GM12873 (cell line): Measurements from ENCODE around the gene JKAMP.

Experiments used
- CTCF ChIP-seq: IDR thresholded peaks from 2 replicates; pipeline ENCODE4 v1.5.1; 2012; ENCODE audit warnings: low read depth, mild to moderate bottlenecking, moderate library complexity, low read length, control low read depth; ENCODE audit not compliant: insufficient read depth; ENCODE audit errors: missing control alignments

The JKAMP gene

GRCh38 chr14:59465316-59466135, 18.8 kb upstream of the JKAMP start, which contains the start of gene GPR135:
GPR135 (minus strand) TSS chr14:59465380; CDS start chr14:59465226, 154 bp downstream.
- TF ChIP-seq CTCF = no peak

GRCh38 chr14:59474172-59474571, 10.1 kb upstream of the JKAMP start:
- TF ChIP-seq CTCF = no peak

- TF ChIP-seq CTCF = no peak
Measured at GRCh38 chr14:59475709-59476108, 8.6 kb upstream of the JKAMP start.

- no peak for TF ChIP-seq CTCF
Measured at GRCh38 chr14:59478540-59478939, 5.8 kb upstream of the JKAMP start.

GRCh38 chr14:59480166-59480565, 4.2 kb upstream of the JKAMP start:
- no peak for TF ChIP-seq CTCF

- TF ChIP-seq CTCF = no peak
Measured at GRCh38 chr14:59481407-59481806, 2.9 kb upstream of the JKAMP start.

- no peak for TF ChIP-seq CTCF
Measured at GRCh38 chr14:59481871-59482540, 2.3 kb upstream of the JKAMP start.
